ENCODE data around the gene VARS1.

GRCh38 chr6:31785475-31785874 is 10.1 kb downstream of the VARS1 start:
- no peak for TF ChIP-seq CTCF (conservative IDR thresholded peaks at IDR 0.05; ENCODE audit: low read length)
- TF ChIP-seq EZH2phosphoT487 (IDR thresholded peaks at IDR 0.05; ENCODE audit: borderline replicate concordance, low read depth, low read length) = no peak

Measured in OCI-LY7 (cell line).